ENCODE data around the gene CYP27C1.
"Not testable (repeated sequence)": the region's sequence is repeated elsewhere in the genome, so short reads cannot be mapped to it uniquely, and the experiment has no call there.

CYP27C1 gene

GRCh38 chr2:127220768-127221527 is 849 bp upstream of the CYP27C1 start:
- DNase-seq: no peak

GRCh38 chr2:127219171-127220070 is 678 bp downstream of the CYP27C1 start:
- DNase-seq: peak; percentile 25

- peak; percentile 4 for DNase-seq
Measured at GRCh38 chr2:127218812-127219170, 1.3 kb downstream of the CYP27C1 start.

- no peak for DNase-seq
Measured at GRCh38 chr2:127217470-127218325, 2.4 kb downstream of the CYP27C1 start.

GRCh38 chr2:127216593-127216992 is 3.5 kb downstream of the CYP27C1 start:
- no peak for DNase-seq

GRCh38 chr2:127216095-127216494 is 4.0 kb downstream of the CYP27C1 start:
- no peak for DNase-seq

- not testable (repeated sequence) for DNase-seq
Measured at GRCh38 chr2:127214201-127214600, 5.9 kb downstream of the CYP27C1 start.

- peak; percentile 94 for DNase-seq
Measured at GRCh38 chr2:127208313-127208712, 11.8 kb downstream of the CYP27C1 start.

- DNase-seq: no peak
Measured at GRCh38 chr2:127205218-127206125, 14.6 kb downstream of the CYP27C1 start.

- no peak for DNase-seq
Measured at GRCh38 chr2:127201452-127201851, 18.6 kb downstream of the CYP27C1 start.

- no peak for DNase-seq
Measured at GRCh38 chr2:127200962-127201361, 19.1 kb downstream of the CYP27C1 start.

GRCh38 chr2:127199223-127199622 is 20.9 kb downstream of the CYP27C1 start:
- no peak for DNase-seq

- DNase-seq: peak; percentile 72
Measured at GRCh38 chr2:127197475-127198385, 22.4 kb downstream of the CYP27C1 start.

- no peak for DNase-seq
Measured at GRCh38 chr2:127196998-127197397, 23.1 kb downstream of the CYP27C1 start.

GRCh38 chr2:127196549-127196948 is 23.6 kb downstream of the CYP27C1 start:
- no peak for DNase-seq

GRCh38 chr2:127195140-127196074 is 24.7 kb downstream of the CYP27C1 start:
- no peak for DNase-seq

GRCh38 chr2:127194447-127194846 is 25.7 kb downstream of the CYP27C1 start:
- no peak for DNase-seq

GRCh38 chr2:127193967-127194280 is 26.2 kb downstream of the CYP27C1 start:
- no peak for DNase-seq

GRCh38 chr2:127193164-127193966 is 26.7 kb downstream of the CYP27C1 start:
- DNase-seq: no peak
